Fibroblast of pulmonary artery (primary cell): ENCODE results near the gene SEMA7A.

Source experiments
- DNase-seq: peaks from one replicate; pipeline ENCODE4 v3.0.0-alpha.2; 2010; ENCODE audit warnings: low read depth
- H3K4me3 ChIP-seq: replicated peaks from 2 replicates; pipeline ENCODE4 v1.5.1; 2011; ENCODE audit warnings: low read depth, mild to moderate bottlenecking, control low read depth, low read length, moderate library complexity
- CTCF ChIP-seq: IDR thresholded peaks from 2 replicates; pipeline ENCODE4 v1.5.1; 2011; ENCODE audit warnings: mild to moderate bottlenecking, control low read depth, low read length, inconsistent platforms; ENCODE audit errors: missing control alignments

The SEMA7A gene

DNA sequence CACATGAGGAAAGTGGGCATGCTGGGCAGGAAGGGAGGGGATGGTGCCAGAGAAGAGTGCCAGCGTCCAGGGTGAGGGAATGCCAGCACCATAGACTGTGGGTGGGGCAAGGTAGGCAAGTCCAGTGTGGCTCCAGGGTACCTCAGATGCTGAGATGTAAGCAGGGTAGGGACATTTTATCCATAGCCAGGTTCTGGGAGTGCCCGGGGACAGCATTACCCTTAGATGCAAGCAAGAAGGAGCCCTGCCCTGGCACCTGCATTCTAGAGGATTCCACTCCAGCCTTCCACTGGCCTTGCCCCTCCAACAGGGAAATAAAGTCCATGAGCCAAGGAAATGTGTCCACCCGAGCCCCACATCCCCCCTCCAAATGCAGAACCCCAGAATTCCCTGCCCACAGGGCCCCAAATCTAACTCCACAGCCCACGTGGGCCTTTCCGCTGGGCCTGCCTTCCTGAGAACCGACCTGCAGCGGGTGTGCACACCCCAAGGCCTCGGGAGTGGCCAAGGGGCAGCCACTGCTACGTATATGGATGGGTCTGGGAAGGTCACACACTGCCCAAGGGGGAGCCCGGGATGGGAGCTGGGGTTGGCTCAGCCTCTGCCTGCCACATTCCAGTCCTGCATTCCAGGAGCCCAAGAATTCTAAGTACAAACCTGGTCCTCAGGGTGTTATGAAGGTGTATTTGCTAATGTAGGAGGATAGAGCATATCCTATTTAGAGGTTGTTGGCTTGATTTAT is 46.0 kb downstream of the SEMA7A start:
- TF ChIP-seq CTCF = no peak
- no peak for DNase-seq
- H3K4me3 ChIP-seq = no peak overlapping the region

DNA sequence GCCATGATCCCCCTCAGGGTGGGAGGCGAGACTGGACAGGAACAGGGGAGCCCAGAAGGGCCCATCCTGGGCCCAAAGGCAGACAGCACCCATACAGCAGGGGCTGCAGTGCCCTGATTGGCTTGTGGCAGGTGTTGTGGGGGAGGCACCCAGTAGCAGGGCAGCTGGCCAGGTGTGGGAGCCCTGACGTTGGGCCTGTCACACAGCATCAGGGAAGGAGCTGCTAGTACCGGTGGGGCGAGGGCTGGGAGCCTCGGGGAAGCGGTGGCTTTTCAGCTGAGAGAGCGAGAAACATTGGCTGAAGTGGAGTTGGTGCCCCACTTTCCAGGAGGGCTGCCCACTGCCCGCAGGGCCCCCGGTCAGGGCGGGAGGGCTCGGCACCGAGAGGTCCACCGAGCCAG is 46.6 kb downstream of the SEMA7A start:
- no peak overlapping the region for H3K4me3 ChIP-seq
- no peak for DNase-seq
- no peak for TF ChIP-seq CTCF

GRCh38 chr15:74386496-74387140 is 47.1 kb downstream of the SEMA7A start:
- H3K4me3 ChIP-seq = no peak overlapping the region
- DNase-seq = no peak
- TF ChIP-seq CTCF = no peak

- H3K4me3 ChIP-seq = no peak overlapping the region
- no peak for TF ChIP-seq CTCF
- DNase-seq = no peak
These were observed 48.0 kb downstream of the SEMA7A start for GRCh38 chr15:74385733-74386132.

- no peak for TF ChIP-seq CTCF
- no peak for DNase-seq
- no peak overlapping the region for H3K4me3 ChIP-seq
These were observed 48.7 kb downstream of the SEMA7A start for GRCh38 chr15:74384881-74385643.

DNA sequence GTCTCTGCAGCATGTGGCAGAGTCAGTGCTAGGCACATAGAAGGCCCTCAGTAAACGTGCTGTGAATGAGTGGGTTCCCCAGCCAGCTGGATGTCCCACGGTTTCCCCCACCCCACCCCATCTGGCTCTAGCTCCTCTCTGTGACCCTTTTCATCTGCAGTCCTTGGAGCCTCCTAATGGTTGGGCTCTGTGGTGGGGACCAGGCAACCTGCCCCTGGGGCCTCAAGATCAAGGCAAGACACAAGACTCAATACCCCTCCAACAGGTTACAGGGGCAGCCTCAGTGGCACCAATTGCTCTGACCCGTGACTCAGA is 49.2 kb downstream of the SEMA7A start:
- no peak for DNase-seq
- no peak overlapping the region for H3K4me3 ChIP-seq
- TF ChIP-seq CTCF = no peak
